ENCODE results near the gene PLAC8L1.

Gene PLAC8L1

DNA sequence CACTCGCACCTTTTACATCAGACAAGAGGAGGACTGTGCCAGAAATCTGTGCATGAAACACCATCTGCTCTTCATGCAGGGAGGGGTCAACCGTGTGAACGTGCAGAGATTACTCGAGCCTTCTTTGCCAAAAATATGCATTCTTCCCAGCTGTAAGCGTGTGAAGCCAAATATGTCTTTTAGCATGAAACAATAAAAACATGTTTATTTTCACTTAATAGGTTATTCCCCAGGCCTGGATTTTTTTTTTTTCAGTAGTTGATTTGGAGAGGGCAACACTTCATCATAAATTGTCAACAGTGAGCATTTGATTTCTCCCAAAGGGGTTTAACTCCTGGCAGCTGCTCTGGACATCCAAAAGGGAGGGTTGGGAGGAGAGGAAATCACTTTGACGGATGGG, 23.8 kb downstream of the PLAC8L1 start:
- TF ChIP-seq POLR2AphosphoS5 (IDR thresholded peaks at IDR 0.05; ENCODE audit: low read depth, low read length) (no peak), TAF1 (IDR thresholded peaks at IDR 0.05; ENCODE audit: borderline replicate concordance, insufficient read depth, low read length) (no peak), SIN3A (IDR thresholded peaks at IDR 0.05; ENCODE audit: borderline replicate concordance, insufficient read depth, low read length) (no peak), FOXP2 (optimal IDR thresholded peaks at IDR 0.05; ENCODE audit: borderline replicate concordance, extremely low read depth, extremely low read length, insufficient read depth) (no peak)
- TF ChIP-seq, protein P1, sequence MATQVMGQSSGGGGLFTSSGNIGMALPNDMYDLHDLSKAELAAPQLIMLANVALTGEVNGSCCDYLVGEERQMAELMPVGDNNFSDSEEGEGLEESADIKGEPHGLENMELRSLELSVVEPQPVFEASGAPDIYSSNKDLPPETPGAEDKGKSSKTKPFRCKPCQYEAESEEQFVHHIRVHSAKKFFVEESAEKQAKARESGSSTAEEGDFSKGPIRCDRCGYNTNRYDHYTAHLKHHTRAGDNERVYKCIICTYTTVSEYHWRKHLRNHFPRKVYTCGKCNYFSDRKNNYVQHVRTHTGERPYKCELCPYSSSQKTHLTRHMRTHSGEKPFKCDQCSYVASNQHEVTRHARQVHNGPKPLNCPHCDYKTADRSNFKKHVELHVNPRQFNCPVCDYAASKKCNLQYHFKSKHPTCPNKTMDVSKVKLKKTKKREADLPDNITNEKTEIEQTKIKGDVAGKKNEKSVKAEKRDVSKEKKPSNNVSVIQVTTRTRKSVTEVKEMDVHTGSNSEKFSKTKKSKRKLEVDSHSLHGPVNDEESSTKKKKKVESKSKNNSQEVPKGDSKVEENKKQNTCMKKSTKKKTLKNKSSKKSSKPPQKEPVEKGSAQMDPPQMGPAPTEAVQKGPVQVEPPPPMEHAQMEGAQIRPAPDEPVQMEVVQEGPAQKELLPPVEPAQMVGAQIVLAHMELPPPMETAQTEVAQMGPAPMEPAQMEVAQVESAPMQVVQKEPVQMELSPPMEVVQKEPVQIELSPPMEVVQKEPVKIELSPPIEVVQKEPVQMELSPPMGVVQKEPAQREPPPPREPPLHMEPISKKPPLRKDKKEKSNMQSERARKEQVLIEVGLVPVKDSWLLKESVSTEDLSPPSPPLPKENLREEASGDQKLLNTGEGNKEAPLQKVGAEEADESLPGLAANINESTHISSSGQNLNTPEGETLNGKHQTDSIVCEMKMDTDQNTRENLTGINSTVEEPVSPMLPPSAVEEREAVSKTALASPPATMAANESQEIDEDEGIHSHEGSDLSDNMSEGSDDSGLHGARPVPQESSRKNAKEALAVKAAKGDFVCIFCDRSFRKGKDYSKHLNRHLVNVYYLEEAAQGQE (IDR thresholded peaks at IDR 0.05; ENCODE audit: insufficient read depth in 1 of 2, low read depth in 2 of 2, low read length in 2 of 2): no peak

DNA sequence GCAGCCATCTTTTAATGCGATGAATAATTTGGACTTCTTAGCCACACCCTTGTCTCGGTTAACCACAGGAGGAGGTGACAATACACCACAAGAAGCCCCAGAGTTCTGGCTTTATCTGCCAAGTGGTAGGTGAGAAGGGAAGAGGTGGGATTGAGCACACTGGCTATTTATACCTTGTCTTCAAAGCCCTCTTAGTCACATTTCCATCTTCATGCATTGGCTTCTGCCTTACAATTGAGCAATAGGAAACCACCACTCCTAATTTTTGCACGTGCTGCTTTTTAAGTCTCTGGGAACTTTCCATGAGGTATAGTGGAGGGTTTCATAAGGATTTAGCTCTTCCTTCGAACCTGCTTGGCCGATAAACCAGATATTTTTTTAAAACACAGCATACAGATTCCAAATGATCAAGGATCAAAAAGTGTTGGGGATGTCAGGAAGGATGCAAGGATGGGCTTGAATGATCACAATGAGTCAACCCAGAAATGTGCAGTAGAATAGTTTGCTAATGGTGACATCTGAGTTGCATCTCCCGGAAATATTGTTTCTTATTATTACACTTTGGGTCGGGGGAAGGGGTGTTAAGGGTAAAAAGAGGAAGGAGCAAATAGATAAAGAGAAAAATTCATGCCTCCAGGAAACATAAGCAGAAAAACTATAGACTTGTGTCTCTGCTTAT, 25.5 kb downstream of the PLAC8L1 start:
- TF ChIP-seq SIN3A (IDR thresholded peaks at IDR 0.05; ENCODE audit: borderline replicate concordance, insufficient read depth, low read length): no peak
- TF ChIP-seq TAF1 (IDR thresholded peaks at IDR 0.05; ENCODE audit: borderline replicate concordance, insufficient read depth, low read length): no peak
- TF ChIP-seq FOXP2 (optimal IDR thresholded peaks at IDR 0.05; ENCODE audit: borderline replicate concordance, extremely low read depth, extremely low read length, insufficient read depth): no peak
- no peak for TF ChIP-seq POLR2AphosphoS5 (IDR thresholded peaks at IDR 0.05; ENCODE audit: low read depth, low read length)
- TF ChIP-seq, protein P1 (IDR thresholded peaks at IDR 0.05; ENCODE audit: insufficient read depth in 1 of 2, low read depth in 2 of 2, low read length in 2 of 2): no peak

DNA sequence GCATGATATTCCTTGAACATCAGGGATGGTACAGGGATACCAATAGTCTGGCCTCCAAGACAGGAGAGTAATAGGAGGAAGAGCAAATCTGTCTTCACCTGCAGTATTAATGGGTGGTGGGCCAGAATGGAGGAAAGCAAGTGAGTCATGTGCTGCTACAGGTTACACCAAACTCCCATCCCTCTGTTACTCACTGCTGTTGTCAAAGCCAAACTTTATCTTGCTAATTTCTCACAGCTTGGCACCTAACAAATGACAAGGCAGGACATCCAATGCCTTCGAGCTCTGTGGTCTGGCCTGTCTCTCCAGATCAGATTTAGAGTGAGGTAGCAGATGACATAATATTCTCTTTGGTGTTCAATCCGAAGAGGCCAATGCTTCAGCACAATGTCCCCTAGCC, 26.8 kb downstream of the PLAC8L1 start:
- TF ChIP-seq POLR2AphosphoS5 (IDR thresholded peaks at IDR 0.05; ENCODE audit: low read depth, low read length) (no peak), SIN3A (IDR thresholded peaks at IDR 0.05; ENCODE audit: borderline replicate concordance, insufficient read depth, low read length) (no peak), FOXP2 (optimal IDR thresholded peaks at IDR 0.05; ENCODE audit: borderline replicate concordance, extremely low read depth, extremely low read length, insufficient read depth) (no peak), TAF1 (IDR thresholded peaks at IDR 0.05; ENCODE audit: borderline replicate concordance, insufficient read depth, low read length) (no peak)
- TF ChIP-seq, protein P1 (IDR thresholded peaks at IDR 0.05; ENCODE audit: insufficient read depth in 1 of 2, low read depth in 2 of 2, low read length in 2 of 2): no peak

DNA sequence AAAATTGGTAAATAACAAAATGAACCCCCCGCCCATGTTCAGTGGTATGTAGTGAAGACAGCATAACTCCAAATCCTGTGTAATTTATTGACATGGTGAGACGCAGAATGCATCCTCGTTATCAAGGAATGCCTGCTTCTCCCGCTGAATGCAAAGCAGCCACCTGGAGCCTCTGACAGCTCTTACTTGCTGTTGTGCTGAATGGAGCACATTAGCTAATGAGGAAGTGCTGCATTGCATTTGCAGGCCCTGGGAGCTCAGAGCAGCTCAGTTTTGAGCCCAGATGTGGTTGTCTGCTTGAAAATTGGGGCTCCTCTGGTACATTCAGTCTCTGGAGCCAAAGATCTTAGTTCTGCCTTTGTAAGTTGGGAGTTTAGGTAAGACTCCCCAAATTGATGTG, 28.9 kb downstream of the PLAC8L1 start:
- TF ChIP-seq POLR2AphosphoS5 (IDR thresholded peaks at IDR 0.05; ENCODE audit: low read depth, low read length): no peak
- TF ChIP-seq TAF1 (IDR thresholded peaks at IDR 0.05; ENCODE audit: borderline replicate concordance, insufficient read depth, low read length): no peak
- TF ChIP-seq SIN3A (IDR thresholded peaks at IDR 0.05; ENCODE audit: borderline replicate concordance, insufficient read depth, low read length): no peak
- no peak for TF ChIP-seq FOXP2 (optimal IDR thresholded peaks at IDR 0.05; ENCODE audit: borderline replicate concordance, extremely low read depth, extremely low read length, insufficient read depth)
- TF ChIP-seq, protein P1 (IDR thresholded peaks at IDR 0.05; ENCODE audit: insufficient read depth in 1 of 2, low read depth in 2 of 2, low read length in 2 of 2): no peak

Data from PFSK-1 (cell line).